ENCODE measurements around the gene LRRIQ1.

Gene LRRIQ1

GRCh38 chr12:85036234-85036707 lies at the start of gene LRRIQ1, which contains the start of gene TSPAN19:
TSS of gene LRRIQ1 (plus strand) at chr12:85036351. CDS start at chr12:85038177, 1,826 bp downstream.
TSS of gene TSPAN19 (minus strand) at chr12:85036277. CDS start at chr12:85029946, 6,331 bp downstream.
- H3K4me3 ChIP-seq (ENCODE audit: control insufficient read depth, low read depth, low read length): peak within 1 kb of the TSS; percentile 67
- peak; percentile 82 for DNase-seq (ENCODE audit: low read depth)
- no peak for TF ChIP-seq CTCF (conservative IDR thresholded peaks at IDR 0.05; ENCODE audit: control insufficient read depth, insufficient read depth, low read depth, low read length)

GRCh38 chr12:84986586-84986985 lies 49.6 kb upstream of the LRRIQ1 start:
- TF ChIP-seq CTCF (conservative IDR thresholded peaks at IDR 0.05; ENCODE audit: control insufficient read depth, insufficient read depth, low read depth, low read length): no peak
- no peak overlapping the region for H3K4me3 ChIP-seq (ENCODE audit: control insufficient read depth, low read depth, low read length)
- DNase-seq (ENCODE audit: low read depth): no peak

- TF ChIP-seq CTCF (conservative IDR thresholded peaks at IDR 0.05; ENCODE audit: control insufficient read depth, insufficient read depth, low read depth, low read length): no peak
- no peak overlapping the region for H3K4me3 ChIP-seq (ENCODE audit: control insufficient read depth, low read depth, low read length)
- DNase-seq (ENCODE audit: low read depth): peak; percentile 42
Observed at GRCh38 chr12:84994426-84994825, 41.7 kb upstream of the LRRIQ1 start.

GRCh38 chr12:84995641-84996040 lies 40.5 kb upstream of the LRRIQ1 start:
- no peak overlapping the region for H3K4me3 ChIP-seq (ENCODE audit: control insufficient read depth, low read depth, low read length)
- peak; percentile 49 for DNase-seq (ENCODE audit: low read depth)
- no peak for TF ChIP-seq CTCF (conservative IDR thresholded peaks at IDR 0.05; ENCODE audit: control insufficient read depth, insufficient read depth, low read depth, low read length)

GRCh38 chr12:84996759-84997158 lies 39.4 kb upstream of the LRRIQ1 start:
- DNase-seq (ENCODE audit: low read depth): no peak
- H3K4me3 ChIP-seq (ENCODE audit: control insufficient read depth, low read depth, low read length): no peak overlapping the region
- no peak for TF ChIP-seq CTCF (conservative IDR thresholded peaks at IDR 0.05; ENCODE audit: control insufficient read depth, insufficient read depth, low read depth, low read length)

- DNase-seq (ENCODE audit: low read depth): no peak
- no peak for TF ChIP-seq CTCF (conservative IDR thresholded peaks at IDR 0.05; ENCODE audit: control insufficient read depth, insufficient read depth, low read depth, low read length)
- no peak overlapping the region for H3K4me3 ChIP-seq (ENCODE audit: control insufficient read depth, low read depth, low read length)
Observed at GRCh38 chr12:84998341-84998740, 37.8 kb upstream of the LRRIQ1 start.

GRCh38 chr12:85000729-85001128 lies 35.4 kb upstream of the LRRIQ1 start:
- DNase-seq (ENCODE audit: low read depth): no peak
- TF ChIP-seq CTCF (conservative IDR thresholded peaks at IDR 0.05; ENCODE audit: control insufficient read depth, insufficient read depth, low read depth, low read length): no peak
- H3K4me3 ChIP-seq (ENCODE audit: control insufficient read depth, low read depth, low read length): no peak overlapping the region

Measured in fibroblast of mammary gland (primary cell).